HepG2 (cell line): ENCODE results near the gene ZBTB20. TPM values are rescaled to one million over a fixed set of nuclear protein-coding genes. Genes with fewer than 3 reads are reported as not detected.

Experiments used
- ATAC-seq: fragments of 200-7000 bp; cut with Tn5 transposase; 3 replicates; pipeline ENCODE4 v1.9.1; 2020; ENCODE audit warnings: mild to moderate bottlenecking, moderate library complexity
- BruUV-seq: library from RNA; stranded (reverse); fragments of 400-500 nt; replicated peaks from 2 replicates; lab custom pipeline; 2021; lab: Mats Ljungman, UMichigan
- CTCF ChIA-PET: fragments of 300-600 bp; formaldehyde crosslinking; extraction: SDS; loops from one replicate; lab custom pipeline; 2021; ENCODE audit warnings: low total read pairs, inconsistent platforms, low intra/inter-chr PET ratio; lab: Yijun Ruan, JAX
- POLR2A ChIA-PET: fragments of 350-600 bp; sonication (Branson Sonifier 250); formaldehyde crosslinking; loops from one replicate; lab custom pipeline; 2020; ENCODE audit warnings: antibody characterized with exemption, inconsistent platforms; lab: Yijun Ruan, JAX
- DNase-seq: peaks from one replicate; pipeline ENCODE4 v3.0.0-alpha.2; 2015; ENCODE audit warnings: low spot score
- FAIRE-seq: peaks from 3 replicates; lab custom pipeline; 2011; peaks lifted over from hg19 to GRCh38; lab: Jason Lieb, UNC
- H2AFZ ChIP-seq: one replicate; pipeline ENCODE4 v1.6.1; 2011; ENCODE audit warnings: low read length, inconsistent platforms
- H3K27ac ChIP-seq: fragments of 300-600 bp; 3 replicates; pipeline ENCODE4 v1.8.0; 2011; ENCODE audit warnings: mixed run types, mild to moderate bottlenecking, mixed read lengths, low read length, inconsistent platforms; ENCODE audit not compliant: insufficient read depth; ENCODE audit errors: extremely low read length
- H3K27me3 ChIP-seq, 2 experiments: fragments of 200-600 bp in 1 of 2; 2 replicates in 1 of 2; 3 replicates in 1 of 2; pipeline versions ENCODE4 v1.6.0 to v1.8.0; 2011; ENCODE audit warnings: low read length in 2 of 2, mild to moderate bottlenecking in 2 of 2, moderate library complexity in 2 of 2, inconsistent platforms in 1 of 2; ENCODE audit not compliant: insufficient read depth in 2 of 2, control insufficient read depth in 1 of 2
- H3K36me3 ChIP-seq, 2 experiments: fragments of 200-600 bp in 1 of 2; replicated peaks in 1 of 2; 2 replicates in 1 of 2; 3 replicates in 1 of 2; pipeline versions ENCODE4 v1.5.1 to v1.8.0; 2011; ENCODE audit warnings: low read length in 2 of 2, inconsistent platforms in 1 of 2; ENCODE audit not compliant: insufficient read depth in 2 of 2, control insufficient read depth in 1 of 2
- H3K4me1 ChIP-seq: 2 replicates; pipeline ENCODE4 v1.5.1; 2012; ENCODE audit warnings: low read length, inconsistent platforms; ENCODE audit not compliant: insufficient read depth
- H3K4me2 ChIP-seq: 2 replicates; pipeline ENCODE4 v1.6.0; 2011; ENCODE audit warnings: low read depth, low read length, inconsistent platforms
- H3K4me3 ChIP-seq, 3 experiments: fragments of 200-600 bp in 1 of 3; sonication (generic), shearing (Covaris generic) in 1 of 3; replicated peaks in 1 of 3; 2 replicates each; pipeline ENCODE4 v1.5.1; 2011 to 2016; ENCODE audit warnings: low read length in 3 of 3, inconsistent platforms in 2 of 3, low read depth in 2 of 3, mild to moderate bottlenecking in 2 of 3, control low read depth in 1 of 3, mixed read lengths in 1 of 3; ENCODE audit not compliant: insufficient read depth in 1 of 3
- H3K79me2 ChIP-seq: one replicate; pipeline ENCODE4 v1.6.1; 2011; ENCODE audit warnings: low read length, inconsistent platforms; ENCODE audit not compliant: insufficient read depth
- H3K9ac ChIP-seq: 2 replicates; pipeline ENCODE4 v1.6.0; 2011; ENCODE audit warnings: mild to moderate bottlenecking, low read depth, low read length, inconsistent platforms; ENCODE audit not compliant: insufficient read depth
- H3K9me3 ChIP-seq: 2 replicates; pipeline ENCODE4 v1.5.1; 2012; ENCODE audit warnings: mild to moderate bottlenecking, low read length
- H4K20me1 ChIP-seq: 2 replicates; pipeline ENCODE4 v1.6.0; 2011; ENCODE audit warnings: inconsistent platforms, mild to moderate bottlenecking, low read length, moderate library complexity; ENCODE audit not compliant: insufficient read depth
- CREB1 ChIP-seq, 2 experiments: fragments of 450-650 bp in 1 of 2; IDR thresholded peaks; 2 replicates each; pipeline ENCODE4 v1.6.1; 2016 to 2017; ENCODE audit warnings: control low read depth in 1 of 2, mild to moderate bottlenecking in 1 of 2, missing compliant biosample characterization in 1 of 2, missing genetic modification characterization in 1 of 2
- EZH2 ChIP-seq: conservative IDR thresholded peaks from 2 replicates; pipeline ENCODE4 v1.6.1; 2012; ENCODE audit warnings: mild to moderate bottlenecking, low read depth, low read length, moderate library complexity
- HNRNPUL1 ChIP-seq: fragments of 200-400 bp; formaldehyde crosslinking; IDR thresholded peaks from 2 replicates; pipeline ENCODE4 v1.6.1; 2017; ENCODE audit warnings: low read depth, mild to moderate bottlenecking, low read length, moderate library complexity
- HOXA7 ChIP-seq: sonication (generic); formaldehyde crosslinking; IDR thresholded peaks from 2 replicates; pipeline ENCODE4 v1.8.1; 2022; ENCODE audit warnings: mild to moderate bottlenecking, missing genetic modification reagents, moderate library complexity
- KAT8 ChIP-seq: IDR thresholded peaks from 2 replicates; pipeline ENCODE4 v1.6.1; 2016; ENCODE audit warnings: missing genetic modification reagents, missing compliant biosample characterization
- NR2F2 ChIP-seq: IDR thresholded peaks from 2 replicates; pipeline ENCODE4 v1.6.1; 2012; ENCODE audit warnings: low read depth, inconsistent platforms, borderline replicate concordance
- RARA ChIP-seq: IDR thresholded peaks from 2 replicates; pipeline ENCODE4 v1.6.1; 2016; ENCODE audit warnings: missing genetic modification reagents, missing compliant biosample characterization
- SOX6 ChIP-seq, 2 experiments: fragments of 450-650 bp in 1 of 2; sonication (generic) in 1 of 2; formaldehyde crosslinking in 1 of 2; IDR thresholded peaks; 2 replicates each; pipeline versions ENCODE4 v1.4.0 to v1.6.1; 2017 to 2020; ENCODE audit warnings: antibody characterized with exemption in 1 of 2, mild to moderate bottlenecking in 1 of 2, missing genetic modification reagents in 1 of 2
- SP4 ChIP-seq: sonication (generic); formaldehyde crosslinking; IDR thresholded peaks from 2 replicates; pipeline ENCODE4 v1.8.1; 2023; ENCODE audit warnings: mild to moderate bottlenecking, missing genetic modification reagents
- TSC22D2 ChIP-seq: sonication (generic); formaldehyde crosslinking; IDR thresholded peaks from 2 replicates; pipeline ENCODE4 v1.5.1; 2020; ENCODE audit warnings: missing genetic modification reagents, mild to moderate bottlenecking, borderline replicate concordance
- ZBTB38 ChIP-seq: sonication (generic); formaldehyde crosslinking; IDR thresholded peaks from 2 replicates; pipeline ENCODE4 v1.5.1; 2020; ENCODE audit warnings: mild to moderate bottlenecking, missing genetic modification reagents
- ZNF264 ChIP-seq: sonication (generic); formaldehyde crosslinking; IDR thresholded peaks from 2 replicates; pipeline ENCODE4 v1.4.0; 2020; ENCODE audit warnings: missing genetic modification reagents
- ZNF562 ChIP-seq: sonication (generic); formaldehyde crosslinking; IDR thresholded peaks from 2 replicates; pipeline ENCODE4 v1.8.0; 2022; ENCODE audit warnings: missing genetic modification reagents, borderline replicate concordance
- ZNF564 ChIP-seq: sonication (generic); formaldehyde crosslinking; IDR thresholded peaks from 2 replicates; pipeline ENCODE4 v1.8.1; 2023; ENCODE audit warnings: mild to moderate bottlenecking, missing genetic modification reagents
- ZNF737 ChIP-seq: sonication (generic); formaldehyde crosslinking; IDR thresholded peaks from 2 replicates; pipeline ENCODE4 v1.5.0; 2020; ENCODE audit warnings: missing genetic modification reagents, mild to moderate bottlenecking, borderline replicate concordance
- WGBS: methylation state at CpG from one replicate; pipeline ENCODE4 v1.1.6; 2017; ENCODE audit warnings: low lambda C conversion rate; 5-methylcytosine and 5-hydroxymethylcytosine counted together
- in situ Hi-C: cut with HindIII; loops from 2 replicates; pipeline ENCODE4 v1.10.0; 2017; ENCODE audit warnings: low pct_unique_long_range_greater_than_20kb; ENCODE audit not compliant: extremely low pct_ligation_motif_present
- intact Hi-C: fragments of 100-400 bp; cut with micrococcal nuclease; formaldehyde crosslinking; loops from one replicate; pipeline ENCODE4 v1.10.0; 2022; ENCODE audit not compliant: unreplicated experiment
- polyA plus RNA-seq, 8 experiments: library from polyadenylated mRNA; depleted of rRNA in 3 of 8; stranded (reverse) in 7 of 8; unstranded in 1 of 8; fragments of >200 nt; fragmentation: Illumina TruSeq in 4 of 8; extraction: Trizol in 4 of 8; gene quantifications; 2 replicates each; pipeline versions ENCODE4 v1.2.1 to v1.2.3, GENCODE V29; 2011 to 2016; ENCODE audit warnings: low read depth in 4 of 8, missing spikeins in 1 of 8, mixed read lengths in 1 of 8; ENCODE audit not compliant: insufficient read depth in 1 of 8
- total RNA-seq, 5 experiments: library from RNA; depleted of rRNA; stranded (reverse); fragments of >200 nt; fragmentation: Illumina TruSeq; extraction: Trizol; gene quantifications; 2 replicates each; pipeline ENCODE4 v1.2.3, GENCODE V29; 2016; ENCODE audit warnings: low read depth in 1 of 5
- TF ChIP-seq, protein P1 (sequence below): sonication (generic); formaldehyde crosslinking; IDR thresholded peaks from 2 replicates; pipeline ENCODE4; 2020; ENCODE audit warnings: missing genetic modification reagents, mild to moderate bottlenecking, borderline replicate concordance
- TF ChIP-seq, protein P2 (sequence below): sonication (generic); formaldehyde crosslinking; IDR thresholded peaks from 2 replicates; pipeline ENCODE4 v1.4.0; 2020; ENCODE audit warnings: mild to moderate bottlenecking, missing genetic modification reagents
- TF ChIP-seq, protein P3 (sequence below): sonication (generic); formaldehyde crosslinking; conservative IDR thresholded peaks from 2 replicates; pipeline ENCODE4 v1.8.0; 2022; ENCODE audit warnings: missing genetic modification reagents

ZBTB20 gene
- total and polyA plus RNA-seq, 2 of the 13 experiments (the other 11 are each of a cell fraction or from before 2014, with no cell fraction given): 1.9 to 8.8 TPM

DNA sequence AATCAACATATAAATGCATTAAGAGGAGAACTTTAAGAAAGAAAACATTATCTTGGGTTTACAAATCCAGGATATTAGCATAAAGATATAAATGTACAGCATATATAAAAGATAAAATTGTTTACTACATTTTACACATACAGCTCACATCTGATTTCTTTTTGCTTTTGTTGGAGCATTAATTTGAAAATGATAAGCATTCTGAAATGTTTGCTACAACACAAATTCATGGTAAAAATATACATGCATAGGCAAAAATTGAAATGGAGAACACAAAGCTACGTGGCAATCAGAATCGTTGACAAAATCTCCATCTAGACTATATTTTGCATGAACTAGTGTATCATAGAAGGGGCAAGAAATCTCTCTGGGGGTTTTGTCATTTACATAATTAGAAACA, 694.2 kb downstream of the ZBTB20 start:
- Histone ChIP-seq H3K9ac (no peak overlapping the region), H4K20me1 (no peaks in the 10 kb centered on the region), H3K79me2 (no peaks in the 10 kb centered on the region), H3K4me3 (no peak overlapping the region), H2AFZ (no peak overlapping the region), H3K36me3 (no peaks in the 10 kb centered on the region), H3K4me2 (no peak overlapping the region), H3K9me3 (no peaks in the 10 kb centered on the region), H3K27ac (no peak overlapping the region), H3K4me1 (no peaks in the 10 kb centered on the region), H3K27me3 (no peaks in the 10 kb centered on the region)
- DNase-seq (no peak), ATAC-seq (no peak), FAIRE-seq (no peak)
- TF ChIP-seq SOX6 (IDR thresholded peaks at IDR 0.05): no peak
- TF ChIP-seq SOX6 (CRISPR knock-in tag; IDR thresholded peaks at IDR 0.05): no peak
- no peak for TF ChIP-seq CREB1 (IDR thresholded peaks at IDR 0.05)
- no peak for TF ChIP-seq CREB1 (CRISPR knock-in tag; IDR thresholded peaks at IDR 0.05)
- TF ChIP-seq, protein P1, sequence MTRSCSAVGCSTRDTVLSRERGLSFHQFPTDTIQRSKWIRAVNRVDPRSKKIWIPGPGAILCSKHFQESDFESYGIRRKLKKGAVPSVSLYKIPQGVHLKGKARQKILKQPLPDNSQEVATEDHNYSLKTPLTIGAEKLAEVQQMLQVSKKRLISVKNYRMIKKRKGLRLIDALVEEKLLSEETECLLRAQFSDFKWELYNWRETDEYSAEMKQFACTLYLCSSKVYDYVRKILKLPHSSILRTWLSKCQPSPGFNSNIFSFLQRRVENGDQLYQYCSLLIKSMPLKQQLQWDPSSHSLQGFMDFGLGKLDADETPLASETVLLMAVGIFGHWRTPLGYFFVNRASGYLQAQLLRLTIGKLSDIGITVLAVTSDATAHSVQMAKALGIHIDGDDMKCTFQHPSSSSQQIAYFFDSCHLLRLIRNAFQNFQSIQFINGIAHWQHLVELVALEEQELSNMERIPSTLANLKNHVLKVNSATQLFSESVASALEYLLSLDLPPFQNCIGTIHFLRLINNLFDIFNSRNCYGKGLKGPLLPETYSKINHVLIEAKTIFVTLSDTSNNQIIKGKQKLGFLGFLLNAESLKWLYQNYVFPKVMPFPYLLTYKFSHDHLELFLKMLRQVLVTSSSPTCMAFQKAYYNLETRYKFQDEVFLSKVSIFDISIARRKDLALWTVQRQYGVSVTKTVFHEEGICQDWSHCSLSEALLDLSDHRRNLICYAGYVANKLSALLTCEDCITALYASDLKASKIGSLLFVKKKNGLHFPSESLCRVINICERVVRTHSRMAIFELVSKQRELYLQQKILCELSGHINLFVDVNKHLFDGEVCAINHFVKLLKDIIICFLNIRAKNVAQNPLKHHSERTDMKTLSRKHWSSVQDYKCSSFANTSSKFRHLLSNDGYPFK (CRISPR knock-in tag): no peak
- TF ChIP-seq, protein P2, sequence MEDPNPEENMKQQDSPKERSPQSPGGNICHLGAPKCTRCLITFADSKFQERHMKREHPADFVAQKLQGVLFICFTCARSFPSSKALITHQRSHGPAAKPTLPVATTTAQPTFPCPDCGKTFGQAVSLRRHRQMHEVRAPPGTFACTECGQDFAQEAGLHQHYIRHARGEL: no peak
- TF ChIP-seq ZNF737 (CRISPR knock-in tag): no peak
- TF ChIP-seq HNRNPUL1: no peak
- TF ChIP-seq ZNF562 (CRISPR knock-in tag): no peak
- TF ChIP-seq ZBTB38 (CRISPR knock-in tag): no peak
- no peak for TF ChIP-seq KAT8 (CRISPR knock-in tag)
- no peak for TF ChIP-seq EZH2
- TF ChIP-seq NR2F2: no peak
- no peak for TF ChIP-seq TSC22D2
- no peak for TF ChIP-seq ZNF564 (CRISPR knock-in tag)
- no peak for TF ChIP-seq SP4 (CRISPR knock-in tag)
- TF ChIP-seq ZNF264 (CRISPR knock-in tag): no peak
- TF ChIP-seq RARA: no peak
- TF ChIP-seq HOXA7 (CRISPR knock-in tag): no peak
- TF ChIP-seq, protein P3, sequence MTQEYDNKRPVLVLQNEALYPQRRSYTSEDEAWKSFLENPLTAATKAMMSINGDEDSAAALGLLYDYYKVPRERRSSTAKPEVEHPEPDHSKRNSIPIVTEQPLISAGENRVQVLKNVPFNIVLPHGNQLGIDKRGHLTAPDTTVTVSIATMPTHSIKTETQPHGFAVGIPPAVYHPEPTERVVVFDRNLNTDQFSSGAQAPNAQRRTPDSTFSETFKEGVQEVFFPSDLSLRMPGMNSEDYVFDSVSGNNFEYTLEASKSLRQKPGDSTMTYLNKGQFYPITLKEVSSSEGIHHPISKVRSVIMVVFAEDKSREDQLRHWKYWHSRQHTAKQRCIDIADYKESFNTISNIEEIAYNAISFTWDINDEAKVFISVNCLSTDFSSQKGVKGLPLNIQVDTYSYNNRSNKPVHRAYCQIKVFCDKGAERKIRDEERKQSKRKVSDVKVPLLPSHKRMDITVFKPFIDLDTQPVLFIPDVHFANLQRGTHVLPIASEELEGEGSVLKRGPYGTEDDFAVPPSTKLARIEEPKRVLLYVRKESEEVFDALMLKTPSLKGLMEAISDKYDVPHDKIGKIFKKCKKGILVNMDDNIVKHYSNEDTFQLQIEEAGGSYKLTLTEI: no peak
- WGBS: 95% methylated on average over 2 of the region's 2 CpGs
- ChIA-PET POLR2A (no interaction called here), CTCF (no interaction called here)
- in situ Hi-C loops (no loop called here), intact Hi-C loops (no loop called here)
- BruUV-seq: no TSS peak
